Suprapubic skin (tissue), 4 donors: Measurements from ENCODE around the gene MARCHF3. TPM values are rescaled to one million over a fixed set of nuclear protein-coding genes. Genes with fewer than 3 reads are reported as not detected.

Experiments
- DNase-seq, 2 donors: peaks; one replicate each; pipeline ENCODE4 v3.0.0-alpha.2; 2019; ENCODE audit warnings: low spot score in 2 of 2
- H3K27ac ChIP-seq: fragments of 200-600 bp; sonication (generic); one replicate; pipeline ENCODE4 v1.5.1; 2019
- H3K27me3 ChIP-seq: fragments of 200-600 bp; sonication (generic); one replicate; pipeline ENCODE4 v1.5.1; 2019
- H3K36me3 ChIP-seq: fragments of 200-600 bp; sonication (generic); one replicate; pipeline ENCODE4 v1.5.1; 2019
- H3K4me1 ChIP-seq: fragments of 200-600 bp; sonication (generic); one replicate; pipeline ENCODE4 v1.5.1; 2019
- H3K4me3 ChIP-seq: fragments of 200-600 bp; sonication (generic); one replicate; pipeline ENCODE4 v1.5.1; 2019; ENCODE audit warnings: mild to moderate bottlenecking
- H3K9me3 ChIP-seq: fragments of 200-600 bp; sonication (generic); one replicate; pipeline ENCODE4 v1.5.1; 2019
- EP300 ChIP-seq: sonication (generic); formaldehyde crosslinking; IDR thresholded peaks from one replicate; pipeline ENCODE4 v1.6.1; 2017; ENCODE audit warnings: antibody characterized with exemption
- POLR2A ChIP-seq, 2 donors: fragments of 450-650 bp; IDR thresholded peaks; one replicate each; pipeline ENCODE4 v1.6.1; 2017; ENCODE audit warnings: antibody characterized with exemption in 2 of 2, mild to moderate bottlenecking in 2 of 2, moderate library complexity in 2 of 2
- POLR2AphosphoS5 ChIP-seq, 3 donors: sonication (generic); formaldehyde crosslinking; IDR thresholded peaks; one replicate each; pipeline ENCODE4 v1.6.1; 2017; ENCODE audit warnings: antibody characterized with exemption in 3 of 3
- WGBS: methylation state at CpG from one replicate; pipeline ENCODE4 v1.1.5; 2018; 5-methylcytosine and 5-hydroxymethylcytosine counted together
- total RNA-seq, 4 donors: library from RNA; depleted of rRNA; stranded (reverse); fragments of >200 nt; gene quantifications; one replicate each; pipeline ENCODE4 v1.1.0, GENCODE V29; 2016
- TF ChIP-seq, protein P1 (sequence below), 2 donors: fragments of 200-600 bp in 1 of 2; fragments of 450-650 bp in 1 of 2; sonication (generic) in 1 of 2; IDR thresholded peaks; one replicate each; pipeline ENCODE4 v1.5.1; 2016 to 2019; ENCODE audit warnings: antibody characterized with exemption in 2 of 2, mild to moderate bottlenecking in 1 of 2, moderate library complexity in 1 of 2

Gene MARCHF3
- total RNA-seq, 4 donors from 2014 or later, result 13.9 to 34.8 (median 27.0) TPM

- DNase-seq, result no peak
- TF ChIP-seq POLR2AphosphoS5 (IDR thresholded peaks at IDR 0.05) (no peak), EP300 (no peak), POLR2A (IDR thresholded peaks at IDR 0.05) (no peak)
- TF ChIP-seq, protein P1, sequence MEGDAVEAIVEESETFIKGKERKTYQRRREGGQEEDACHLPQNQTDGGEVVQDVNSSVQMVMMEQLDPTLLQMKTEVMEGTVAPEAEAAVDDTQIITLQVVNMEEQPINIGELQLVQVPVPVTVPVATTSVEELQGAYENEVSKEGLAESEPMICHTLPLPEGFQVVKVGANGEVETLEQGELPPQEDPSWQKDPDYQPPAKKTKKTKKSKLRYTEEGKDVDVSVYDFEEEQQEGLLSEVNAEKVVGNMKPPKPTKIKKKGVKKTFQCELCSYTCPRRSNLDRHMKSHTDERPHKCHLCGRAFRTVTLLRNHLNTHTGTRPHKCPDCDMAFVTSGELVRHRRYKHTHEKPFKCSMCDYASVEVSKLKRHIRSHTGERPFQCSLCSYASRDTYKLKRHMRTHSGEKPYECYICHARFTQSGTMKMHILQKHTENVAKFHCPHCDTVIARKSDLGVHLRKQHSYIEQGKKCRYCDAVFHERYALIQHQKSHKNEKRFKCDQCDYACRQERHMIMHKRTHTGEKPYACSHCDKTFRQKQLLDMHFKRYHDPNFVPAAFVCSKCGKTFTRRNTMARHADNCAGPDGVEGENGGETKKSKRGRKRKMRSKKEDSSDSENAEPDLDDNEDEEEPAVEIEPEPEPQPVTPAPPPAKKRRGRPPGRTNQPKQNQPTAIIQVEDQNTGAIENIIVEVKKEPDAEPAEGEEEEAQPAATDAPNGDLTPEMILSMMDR (IDR thresholded peaks at IDR 0.05), result no peak
- Histone ChIP-seq H3K27me3 (no peaks in the 10 kb centered on the region), H3K4me3 (no peak overlapping the region), H3K4me1 (no peaks in the 10 kb centered on the region), H3K36me3 (no peaks in the 10 kb centered on the region), H3K9me3 (no peaks in the 10 kb centered on the region), H3K27ac (no peak overlapping the region)
- WGBS, result 88% methylated on average over 4 of the region's 4 CpGs
Observed at GRCh38 chr5:127064253-127064840, 34.0 kb upstream of the MARCHF3 start.

GRCh38 chr5:127063257-127063913 is 33.0 kb upstream of the MARCHF3 start:
- no peaks in the 10 kb centered on the region for H3K27me3 ChIP-seq
- 78% methylated on average over 2 of the region's 2 CpGs for WGBS
- H3K36me3 ChIP-seq, result no peaks in the 10 kb centered on the region
- no peak for DNase-seq
- H3K9me3 ChIP-seq, result no peaks in the 10 kb centered on the region
- H3K27ac ChIP-seq, result no peak overlapping the region
- no peaks in the 10 kb centered on the region for H3K4me1 ChIP-seq
- no peak overlapping the region for H3K4me3 ChIP-seq
- TF ChIP-seq EP300, result no peak
- TF ChIP-seq POLR2AphosphoS5 (IDR thresholded peaks at IDR 0.05), result no peak
- TF ChIP-seq, protein P1 (IDR thresholded peaks at IDR 0.05), result no peak

DNA sequence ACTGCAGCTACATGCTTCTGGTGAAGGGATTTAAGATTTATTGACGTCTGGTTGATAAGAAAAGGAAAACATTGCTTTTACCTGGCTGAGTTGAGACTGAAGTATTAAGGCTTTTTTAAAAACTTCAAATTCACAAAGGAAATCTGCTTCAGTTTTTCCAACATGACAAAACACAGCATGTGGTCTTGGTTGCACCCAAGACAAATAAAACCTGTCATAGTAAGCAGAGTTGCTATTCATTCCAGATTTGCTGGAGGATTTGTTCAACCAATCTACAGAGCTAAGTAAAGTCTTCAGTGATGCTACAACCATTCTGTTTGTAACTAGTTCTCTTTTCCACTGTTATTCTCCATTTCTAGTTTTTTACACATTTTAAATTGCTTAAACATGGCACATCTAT is 31.6 kb upstream of the MARCHF3 start:
- no peak for DNase-seq
- H3K4me1 ChIP-seq, result no peaks in the 10 kb centered on the region
- H3K36me3 ChIP-seq, result no peaks in the 10 kb centered on the region
- no peak overlapping the region for H3K27ac ChIP-seq
- no peaks in the 10 kb centered on the region for H3K27me3 ChIP-seq
- no peak for TF ChIP-seq POLR2A (IDR thresholded peaks at IDR 0.05)
- TF ChIP-seq, protein P1 (IDR thresholded peaks at IDR 0.05), result no peak
- H3K9me3 ChIP-seq, result no peaks in the 10 kb centered on the region
- 77% methylated on average over 1 of the region's 1 CpG for WGBS
- no peak overlapping the region for H3K4me3 ChIP-seq

DNA sequence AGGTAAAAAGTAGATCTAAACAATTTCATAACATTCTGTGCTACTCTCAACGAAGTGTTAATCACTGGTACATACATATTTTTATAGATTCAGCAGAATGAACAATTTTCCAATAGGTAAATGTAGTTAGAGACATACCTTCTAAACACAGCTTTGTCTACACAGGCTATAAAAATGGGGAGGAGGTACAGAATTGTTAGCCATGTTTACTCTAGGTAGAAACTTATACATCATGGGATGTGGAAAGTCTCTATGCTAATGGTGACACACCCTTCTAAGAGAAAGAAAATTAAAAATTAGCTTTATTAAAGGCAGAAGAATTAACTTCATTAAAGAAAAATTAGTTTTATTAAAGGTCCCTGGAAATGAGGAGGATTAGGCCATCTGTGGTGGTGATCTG is 31.2 kb upstream of the MARCHF3 start:
- no peak for DNase-seq
- 87% methylated on average over 1 of the region's 1 CpG for WGBS

GRCh38 chr5:127060470-127060985 is 30.2 kb upstream of the MARCHF3 start:
- 41% methylated on average over 1 of the region's 1 CpG for WGBS
- DNase-seq, result no peak
- no peak for TF ChIP-seq POLR2AphosphoS5 (IDR thresholded peaks at IDR 0.05)
- no peak for TF ChIP-seq EP300
- TF ChIP-seq POLR2A (IDR thresholded peaks at IDR 0.05), result no peak
- TF ChIP-seq, protein P1 (IDR thresholded peaks at IDR 0.05), result no peak
- H3K27me3 ChIP-seq, result no peaks in the 10 kb centered on the region
- no peak overlapping the region for H3K27ac ChIP-seq
- peaks cover 6% of the 10 kb centered on the region for H3K36me3 ChIP-seq
- no peaks in the 10 kb centered on the region for H3K9me3 ChIP-seq
- no peaks in the 10 kb centered on the region for H3K4me1 ChIP-seq
- no peak overlapping the region for H3K4me3 ChIP-seq

More for the DNA sequence above, 31.2 kb upstream of the MARCHF3 start:
- no peak for TF ChIP-seq EP300
- no peak for TF ChIP-seq POLR2A (IDR thresholded peaks at IDR 0.05)
- TF ChIP-seq POLR2AphosphoS5 (IDR thresholded peaks at IDR 0.05), result no peak
- TF ChIP-seq, protein P1 (IDR thresholded peaks at IDR 0.05), result no peak
- Histone ChIP-seq H3K4me3 (no peak overlapping the region), H3K36me3 (no peaks in the 10 kb centered on the region), H3K9me3 (no peaks in the 10 kb centered on the region), H3K4me1 (no peaks in the 10 kb centered on the region), H3K27me3 (no peaks in the 10 kb centered on the region), H3K27ac (no peak overlapping the region)
